Measurements from ENCODE around the gene PIP5K1B. TPM values are rescaled to one million over a fixed set of nuclear protein-coding genes. Genes with fewer than 3 reads are reported as not detected.
A peak's percentile ranks its signal among the peaks of the same experiment; 100 is the strongest.

PIP5K1B gene
- total and polyA plus RNA-seq, 2 of the 13 experiments (the other 11 are each of a cell fraction or from before 2014, with no cell fraction given) = 15.8 to 17.5 TPM

- no peak overlapping the region for H3K4me2 ChIP-seq (ENCODE audit: low read depth, low read length)
- in situ Hi-C loops (cut with HindIII; ENCODE audit: extremely low pct_ligation_motif_present, low pct_unique_long_range_greater_than_20kb) = loop anchor here (10.0 kb wide), 2 partner anchors 80 to 140 kb away; partner anchors contain the start of gene PIP5K1B
- ChIA-PET CTCF (ENCODE audit: low intra/inter-chr PET ratio, low total read pairs) (interaction anchor here (0.7 to 3.1 kb wide), 2 partner anchors 139 to 261 kb away, joined by 3 to 29 read pairs; no protein-coding TSS in a partner anchor), POLR2A (no interaction called here)
- DNase-seq (ENCODE audit: low spot score) (peak; percentile 25), FAIRE-seq (peak; percentile 18), ATAC-seq (peak; percentile 78)
- no peak overlapping the region for H3K4me3 ChIP-seq (replicated peaks in 1 of 3; ENCODE audit: insufficient read depth in 1 of 3, low read depth in 2 of 3, low read length in 3 of 3)
- no peaks in the 10 kb centered on the region for H3K79me2 ChIP-seq (ENCODE audit: insufficient read depth, low read length)
- no peak overlapping the region for H3K27ac ChIP-seq (ENCODE audit: extremely low read length, insufficient read depth, low read length)
- no TSS peak for BruUV-seq (replicated peaks)
- no peaks in the 10 kb centered on the region for H4K20me1 ChIP-seq (ENCODE audit: insufficient read depth, low read length)
- H3K9me3 ChIP-seq (ENCODE audit: low read length) = no peaks in the 10 kb centered on the region
- WGBS (ENCODE audit: low lambda C conversion rate) = 94% methylated on average over 13 of the region's 13 CpGs
- no peak overlapping the region for H2AFZ ChIP-seq (ENCODE audit: low read length)
- H3K27me3 ChIP-seq (ENCODE audit: control insufficient read depth in 1 of 2, insufficient read depth in 2 of 2, low read length in 2 of 2) = no peaks in the 10 kb centered on the region
- intact Hi-C loops (cut with micrococcal nuclease; ENCODE audit: unreplicated experiment) = loop anchor here (1.0 to 2.0 kb wide), 4 partner anchors 62 to 261 kb away; no protein-coding TSS in a partner anchor
- no peak overlapping the region for H3K9ac ChIP-seq (ENCODE audit: insufficient read depth, low read depth, low read length)
- no peak for TF ChIP-seq ZNF326 (CRISPR knock-in tag; IDR thresholded peaks at IDR 0.05; ENCODE audit: borderline replicate concordance)
- peak; percentile 55 for TF ChIP-seq CTCF (CRISPR knock-in tag; IDR thresholded peaks at IDR 0.05)
- TF ChIP-seq SMC3 (IDR thresholded peaks at IDR 0.05; ENCODE audit: low read length) = peak; percentile 71; the same call in 1 of the 2 replicates
- TF ChIP-seq AFF4 (CRISPR knock-in tag; IDR thresholded peaks at IDR 0.05) = no peak
- TF ChIP-seq ERF (CRISPR knock-in tag; IDR thresholded peaks at IDR 0.05) = no peak
- TF ChIP-seq PHF20 (CRISPR knock-in tag; IDR thresholded peaks at IDR 0.05) = no peak
- TF ChIP-seq RBM39 (IDR thresholded peaks at IDR 0.05; ENCODE audit: low read depth, low read length, poor library complexity, severe bottlenecking) = no peak
- no peak for TF ChIP-seq IRF2 (CRISPR knock-in tag; IDR thresholded peaks at IDR 0.05)
- no peak for TF ChIP-seq ZHX1 (CRISPR knock-in tag; IDR thresholded peaks at IDR 0.05; ENCODE audit: low read depth)
- TF ChIP-seq GTF3A (CRISPR knock-in tag; conservative IDR thresholded peaks at IDR 0.05) = no peak
- TF ChIP-seq ZBTB3 (CRISPR knock-in tag; IDR thresholded peaks at IDR 0.05; ENCODE audit: borderline replicate concordance, low read depth) = no peak
- TF ChIP-seq ZNF569 (CRISPR knock-in tag; IDR thresholded peaks at IDR 0.05; ENCODE audit: borderline replicate concordance) = no peak
- TF ChIP-seq STAG1 (CRISPR knock-in tag; IDR thresholded peaks at IDR 0.05) = peak; percentile 73
- peaks cover 0 to under 1% of the 10 kb centered on the region in 2 experiments; a peak in 3 of 5 replicates for H3K36me3 ChIP-seq (replicated peaks in 1 of 2; ENCODE audit: control insufficient read depth in 1 of 2, insufficient read depth in 2 of 2, low read length in 2 of 2)
- no peaks in the 10 kb centered on the region for H3K4me1 ChIP-seq (ENCODE audit: insufficient read depth, low read length)
Measured at GRCh38 chr9:68844631-68845612, 139.9 kb downstream of the PIP5K1B start.
